Transverse colon (tissue), 4 donors: ENCODE measurements around the gene RFX1.

Experiments
- CTCF ChIP-seq, 5 experiments: fragments of 200-600 bp in 3 of 5; fragments of 450-650 bp in 2 of 5; sonication (generic) in 3 of 5; IDR thresholded peaks; 1 replicate in 2 of 5; 2 replicates in 3 of 5; pipeline ENCODE4 v1.5.1; 2016 to 2017; ENCODE audit warnings: antibody characterized with exemption in 5 of 5, inconsistent platforms in 3 of 5, mild to moderate bottlenecking in 2 of 5, moderate library complexity in 1 of 5
- EP300 ChIP-seq: sonication (generic); formaldehyde crosslinking; IDR thresholded peaks from one replicate; pipeline ENCODE4 v1.6.1; 2017; ENCODE audit warnings: antibody characterized with exemption, low read depth
- POLR2A ChIP-seq: fragments of 450-650 bp; IDR thresholded peaks from one replicate; pipeline ENCODE4 v1.6.1; 2016; ENCODE audit warnings: antibody characterized with exemption, mild to moderate bottlenecking, moderate library complexity
- POLR2AphosphoS5 ChIP-seq, 3 donors: sonication (generic); formaldehyde crosslinking; IDR thresholded peaks; one replicate each; pipeline ENCODE4 v1.6.1; 2016; ENCODE audit warnings: antibody characterized with exemption in 3 of 3

DNA sequence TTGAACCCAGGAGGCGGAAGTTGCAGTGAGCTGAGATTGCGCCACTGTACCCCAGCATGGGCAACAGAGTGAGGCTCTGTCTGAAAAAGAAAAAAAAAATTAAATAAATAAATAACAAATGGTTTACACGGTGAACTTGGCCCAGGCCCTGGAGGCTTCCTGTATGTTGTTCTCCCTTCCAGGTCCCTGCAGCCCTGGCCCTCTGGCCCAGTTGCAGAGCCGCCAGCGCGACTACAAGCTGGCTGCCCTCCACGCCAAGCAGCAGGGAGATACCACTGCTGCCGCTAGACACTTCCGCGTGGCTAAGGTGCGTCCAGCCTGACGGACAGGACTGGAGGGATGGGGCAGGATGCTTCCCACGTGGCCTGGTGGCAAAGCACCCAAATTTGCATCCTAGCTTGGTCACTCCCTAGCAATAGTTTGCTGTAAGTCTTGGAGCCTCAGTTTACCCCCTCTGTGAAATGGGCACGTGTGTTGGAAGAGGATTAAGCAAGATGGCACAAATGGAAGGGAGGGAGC lies 88.2 kb downstream of the RFX1 start:
- TF ChIP-seq CTCF (IDR thresholded peaks at IDR 0.05) (no peak), POLR2A (no peak), POLR2AphosphoS5 (IDR thresholded peaks at IDR 0.05) (no peak), EP300 (no peak)
